DOHH2 (cell line): ENCODE results near the gene HSPA9.

Experiments used
- CTCF ChIP-seq: fragments of 200-600 bp; sonication (generic); IDR thresholded peaks from one replicate; pipeline ENCODE4 v1.5.1; 2014; ENCODE audit warnings: antibody characterized with exemption, mild to moderate bottlenecking, low read depth, low read length; ENCODE audit not compliant: poor library complexity, severe bottlenecking
- EZH2phosphoT487 ChIP-seq: fragments of 200-600 bp; sonication (generic); IDR thresholded peaks from 2 replicates; pipeline ENCODE4 v1.6.1; 2017; ENCODE audit warnings: borderline replicate concordance, mild to moderate bottlenecking, antibody characterized with exemption, low read length, moderate library complexity, mixed read lengths

- TF ChIP-seq CTCF (no peak), EZH2phosphoT487 (no peak)
Observed at GRCh38 chr5:138514021-138514420, 61.2 kb downstream of the HSPA9 start.
